Endothelial cell of umbilical vein (primary cell): ENCODE measurements around the gene SCNM1. TPM values are rescaled to one million over a fixed set of nuclear protein-coding genes. Genes with fewer than 3 reads are reported as not detected.

Experiments
- BruUV-seq: library from RNA; stranded (reverse); fragments of 400-500 nt; replicated peaks from 2 replicates; lab custom pipeline; 2021; lab: Mats Ljungman, UMichigan
- CTCF ChIA-PET: fragments of 300-600, 350-600 bp; sonication (Branson Sonifier 250); formaldehyde crosslinking; loops from one replicate; lab custom pipeline; 2021; ENCODE audit warnings: antibody characterized with exemption, inconsistent platforms; lab: Charles Lee
- POLR2A ChIA-PET: fragments of 300-600, 350-600 bp; sonication (Branson Sonifier 250); formaldehyde crosslinking; loops from one replicate; lab custom pipeline; 2021; ENCODE audit warnings: antibody characterized with exemption, inconsistent platforms; lab: Charles Lee
- DNase-seq: peaks from one replicate; pipeline ENCODE4 v3.0.0-alpha.2; 2011; ENCODE audit warnings: low read depth, low spot score
- FAIRE-seq: peaks from 2 replicates; lab custom pipeline; 2011; peaks lifted over from hg19 to GRCh38; lab: Jason Lieb, UNC
- H2AFZ ChIP-seq: 2 replicates; pipeline ENCODE4 v1.6.0; 2012; ENCODE audit warnings: low read depth, low read length, control low read depth, inconsistent platforms
- H3K27ac ChIP-seq: 2 replicates; pipeline ENCODE4 v1.5.1; 2011; ENCODE audit warnings: low read depth, mild to moderate bottlenecking, control low read depth, low read length, moderate library complexity; ENCODE audit not compliant: insufficient read depth
- H3K27me3 ChIP-seq, 2 experiments: 2 replicates each; pipeline versions ENCODE4 v1.6.0 to v1.6.1; 2011; ENCODE audit warnings: low read length in 2 of 2, mixed read lengths in 1 of 2; ENCODE audit not compliant: control insufficient read depth in 2 of 2, insufficient read depth in 2 of 2
- H3K36me3 ChIP-seq, 2 experiments: 2 replicates in 1 of 2; 3 replicates in 1 of 2; pipeline ENCODE4 v1.5.1; 2011; ENCODE audit warnings: low read length in 2 of 2, mild to moderate bottlenecking in 1 of 2, moderate library complexity in 1 of 2; ENCODE audit not compliant: control insufficient read depth in 2 of 2, insufficient read depth in 2 of 2; ENCODE audit errors: extremely low read depth in 1 of 2
- H3K4me1 ChIP-seq: 3 replicates; pipeline ENCODE4 v1.5.1; 2011; ENCODE audit warnings: mild to moderate bottlenecking, low read length; ENCODE audit not compliant: control insufficient read depth, insufficient read depth; ENCODE audit errors: extremely low read depth
- H3K4me2 ChIP-seq: 2 replicates; pipeline ENCODE4 v1.6.1; 2011; ENCODE audit warnings: low read length, control low read depth, mixed read lengths; ENCODE audit not compliant: insufficient read depth
- H3K4me3 ChIP-seq, 3 experiments: fragments of 200-600 bp in 1 of 3; sonication (generic), shearing (Covaris generic) in 1 of 3; replicated peaks in 1 of 3; 2 replicates each; pipeline ENCODE4 v1.5.1; 2011 to 2016; ENCODE audit warnings: control low read depth in 3 of 3, low read length in 3 of 3, mild to moderate bottlenecking in 2 of 3, inconsistent platforms in 1 of 3, low read depth in 1 of 3, moderate library complexity in 1 of 3; ENCODE audit not compliant: insufficient read depth in 1 of 3
- H3K79me2 ChIP-seq: 2 replicates; pipeline ENCODE4 v1.6.0; 2012; ENCODE audit warnings: low read length, inconsistent platforms; ENCODE audit not compliant: control insufficient read depth, insufficient read depth
- H3K9ac ChIP-seq: replicated peaks from 2 replicates; pipeline ENCODE3; 2011; ENCODE audit warnings: low read length, control low read depth; ENCODE audit not compliant: insufficient read depth; ENCODE audit errors: extremely low read depth
- H3K9me1 ChIP-seq: replicated peaks from 3 replicates; pipeline ENCODE4 v1.6.0; 2011; ENCODE audit warnings: mild to moderate bottlenecking, low read length; ENCODE audit not compliant: control insufficient read depth, insufficient read depth; ENCODE audit errors: extremely low read depth
- H3K9me3 ChIP-seq: replicated peaks from 2 replicates; pipeline ENCODE4 v1.5.1; 2012; ENCODE audit warnings: low read length, inconsistent platforms; ENCODE audit not compliant: control insufficient read depth, insufficient read depth
- H4K20me1 ChIP-seq: replicated peaks from 2 replicates; pipeline ENCODE3; 2011; ENCODE audit warnings: mild to moderate bottlenecking, low read length; ENCODE audit not compliant: control insufficient read depth, insufficient read depth; ENCODE audit errors: extremely low read depth
- CTCF ChIP-seq, 2 donors: IDR thresholded peaks; 1 replicate in 1 of 2; 2 replicates in 1 of 2; pipeline ENCODE4 v1.5.1; 2011; ENCODE audit warnings: low read length in 2 of 2, mild to moderate bottlenecking in 2 of 2, moderate library complexity in 2 of 2, control low read depth in 1 of 2, inconsistent platforms in 1 of 2, low read depth in 1 of 2; ENCODE audit not compliant: insufficient read depth in 1 of 2; ENCODE audit errors: extremely low read depth in 1 of 2
- EZH2 ChIP-seq: IDR thresholded peaks from 2 replicates; pipeline ENCODE4 v1.6.1; 2012; ENCODE audit warnings: borderline replicate concordance, low read depth, mild to moderate bottlenecking, moderate library complexity, low read length, inconsistent platforms; ENCODE audit not compliant: severe bottlenecking
- JUN ChIP-seq: IDR thresholded peaks from 2 replicates; pipeline ENCODE4 v1.6.1; 2011; ENCODE audit warnings: borderline replicate concordance, low read depth; ENCODE audit not compliant: insufficient read length, insufficient read depth
- MYC ChIP-seq: IDR thresholded peaks from one replicate; pipeline ENCODE4 v1.6.1; 2011; ENCODE audit warnings: mild to moderate bottlenecking, low read depth, low read length
- POLR2A ChIP-seq: IDR thresholded peaks from 2 replicates; pipeline ENCODE4 v1.6.1; 2012; ENCODE audit warnings: low read depth, mild to moderate bottlenecking, control low read depth, low read length
- POLR2AphosphoS5 ChIP-seq: IDR thresholded peaks from 2 replicates; pipeline ENCODE4 v1.6.1; 2012; ENCODE audit warnings: low read depth, mild to moderate bottlenecking, control low read depth, low read length, moderate library complexity; ENCODE audit not compliant: insufficient read depth
- dilution Hi-C: fragments of 300-500 bp; cut with MboI; formaldehyde crosslinking; loops from one replicate; pipeline ENCODE4 v1.15.0; 2019; ENCODE audit warnings: low sequenced_read_pairs; ENCODE audit not compliant: extremely low pct_ligation_motif_present
- intact Hi-C: fragments of 100-400 bp; cut with micrococcal nuclease; formaldehyde crosslinking; loops from one replicate; pipeline ENCODE4 v1.10.0; 2022
- polyA plus RNA-seq, 4 experiments: library from polyadenylated mRNA; depleted of rRNA in 3 of 4; stranded (reverse) in 3 of 4; unstranded in 1 of 4; fragments of >200 nt; gene quantifications; 2 replicates each; pipeline versions ENCODE4 v1.2.1 to v1.2.3, GENCODE V29; 2011 to 2012; ENCODE audit warnings: missing spikeins in 1 of 4
- total RNA-seq: library from RNA; stranded (reverse); gene quantifications from 2 replicates; pipeline ENCODE4 v1.2.3, GENCODE V29; 2021
- TF ChIP-seq, protein P1 (sequence below): IDR thresholded peaks from 2 replicates; pipeline ENCODE4 v1.6.1; 2011; ENCODE audit not compliant: insufficient read depth, insufficient read length

SCNM1 gene
- total and polyA plus RNA-seq, 2 donors (not counting 3 experiments of a cell fraction or from before 2014, with no cell fraction given): 17.3 to 43.1 TPM

- TF ChIP-seq EZH2 (no peak), POLR2A (no peak), MYC (no peak), POLR2AphosphoS5 (no peak)
- TF ChIP-seq, protein P1, sequence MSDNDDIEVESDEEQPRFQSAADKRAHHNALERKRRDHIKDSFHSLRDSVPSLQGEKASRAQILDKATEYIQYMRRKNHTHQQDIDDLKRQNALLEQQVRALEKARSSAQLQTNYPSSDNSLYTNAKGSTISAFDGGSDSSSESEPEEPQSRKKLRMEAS: no peak
- intact Hi-C loops: no loop called here
- H3K9me1 ChIP-seq: no peaks in the 10 kb centered on the region
- POLR2A ChIA-PET: interaction anchor here (0.6 kb wide), 1 partner anchor 108 kb away, joined by 3 read pairs; no protein-coding TSS in a partner anchor
- no peak overlapping the region for H3K9ac ChIP-seq
- no peak overlapping the region for H3K27ac ChIP-seq
- H3K4me1 ChIP-seq: peaks cover 28% of the 10 kb centered on the region
- dilution Hi-C loops: no loop called here
- no peaks in the 10 kb centered on the region for H3K27me3 ChIP-seq
- H3K36me3 ChIP-seq: peaks cover 2 to 31% of the 10 kb centered on the region in 2 experiments
- H3K79me2 ChIP-seq: no peaks in the 10 kb centered on the region
- FAIRE-seq (no peak), DNase-seq (no peak)
- H3K4me3 ChIP-seq: no peak overlapping the region
- CTCF ChIA-PET: interaction anchor here (0.7 to 2.8 kb wide), 6 partner anchors 11 to 43 kb away, joined by 4 to 16 read pairs (median 6); no protein-coding TSS in a partner anchor
- H4K20me1 ChIP-seq: no peaks in the 10 kb centered on the region
- no peaks in the 10 kb centered on the region for H3K9me3 ChIP-seq
- no peak overlapping the region for H2AFZ ChIP-seq
- no peak overlapping the region for H3K4me2 ChIP-seq
- BruUV-seq: no TSS peak
These were observed 23.4 kb upstream of the SCNM1 start for GRCh38 chr1:151142411-151143056.

DNA sequence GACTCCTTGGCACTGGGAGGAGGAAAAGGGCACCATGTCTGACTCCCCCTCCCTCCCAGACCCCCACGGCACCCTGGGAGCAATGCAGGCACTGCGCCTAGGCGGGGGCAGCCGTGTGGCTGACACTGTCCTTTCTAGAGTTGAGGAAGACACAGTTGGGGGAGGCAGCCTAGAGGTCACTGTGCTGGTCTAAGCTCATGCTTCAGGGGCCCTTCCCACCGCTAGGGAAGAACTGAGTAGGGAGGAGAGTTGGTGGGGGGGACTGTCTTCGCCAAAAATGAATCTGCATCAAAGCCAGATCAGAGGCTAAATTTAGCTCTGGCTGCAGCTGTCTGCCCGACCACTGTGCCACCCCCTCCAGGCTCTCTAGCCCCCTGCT, 22.9 kb upstream of the SCNM1 start:
- no peaks in the 10 kb centered on the region for H3K79me2 ChIP-seq
- no peak overlapping the region for H3K27ac ChIP-seq
- no peaks in the 10 kb centered on the region for H3K27me3 ChIP-seq
- no peak overlapping the region for H3K9ac ChIP-seq
- dilution Hi-C loops: no loop called here
- FAIRE-seq (no peak), DNase-seq (no peak)
- H3K36me3 ChIP-seq: peaks cover 2 to 26% of the 10 kb centered on the region in 2 experiments
- H3K9me3 ChIP-seq: no peaks in the 10 kb centered on the region
- H3K9me1 ChIP-seq: no peaks in the 10 kb centered on the region
- ChIA-PET CTCF (interaction anchor here (0.8 to 3.2 kb wide), 6 partner anchors 12 to 84 kb away, joined by 4 to 30 read pairs (median 6); partner anchors contain the start of gene CDC42SE1), POLR2A (interaction anchor here (1.0 kb wide), 1 partner anchor 12 kb away, joined by 4 read pairs; no protein-coding TSS in a partner anchor)
- TF ChIP-seq MYC: no peak
- TF ChIP-seq JUN: no peak
- no peak for TF ChIP-seq CTCF (IDR thresholded peaks at IDR 0.05; ENCODE audit: extremely low read depth in 1 of 2, insufficient read depth in 1 of 2, low read depth in 1 of 2, low read length in 2 of 2)
- intact Hi-C loops: no loop called here
- no peak overlapping the region for H3K4me3 ChIP-seq
- BruUV-seq: no TSS peak
- H2AFZ ChIP-seq: no peak overlapping the region
- no peak overlapping the region for H3K4me2 ChIP-seq
- peaks cover 29% of the 10 kb centered on the region for H3K4me1 ChIP-seq
- no peaks in the 10 kb centered on the region for H4K20me1 ChIP-seq
